SH-SY5Y (cell line): Measurements from ENCODE around the gene NPAS2.

Source experiments
- GATA2 ChIP-seq: IDR thresholded peaks from 2 replicates; pipeline ENCODE4 v1.6.1; 2011; ENCODE audit warnings: mild to moderate bottlenecking, low read depth, low read length
- GATA3 ChIP-seq: IDR thresholded peaks from 2 replicates; pipeline ENCODE4 v1.6.1; 2011; ENCODE audit warnings: low read depth, mild to moderate bottlenecking, low read length, moderate library complexity

DNA sequence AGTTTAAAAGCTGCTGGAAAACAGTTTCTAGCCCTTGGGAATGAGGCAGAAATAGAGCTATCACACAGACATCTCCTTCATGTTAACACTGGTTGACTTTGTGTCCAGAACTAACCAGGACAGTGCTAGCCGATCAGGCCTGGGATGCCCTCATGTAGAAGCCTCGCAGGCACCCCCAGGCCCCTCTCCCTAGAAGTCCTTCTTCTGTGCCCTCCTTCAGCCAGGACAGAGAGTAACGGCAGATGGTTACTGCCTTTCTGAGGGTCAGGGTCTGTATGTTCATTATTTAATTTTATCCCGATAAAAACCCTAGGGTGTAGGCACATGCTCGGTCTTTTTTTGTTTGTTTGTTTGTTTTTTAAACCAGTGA is 171.4 kb downstream of the NPAS2 start:
- TF ChIP-seq GATA2 (no peak), GATA3 (no peak)
